Measurements from ENCODE around the gene PTPRJ. TPM values are rescaled to one million over a fixed set of nuclear protein-coding genes. Genes with fewer than 3 reads are reported as not detected.

Gene PTPRJ
- total RNA-seq (2022; extraction: Qiagen RNA extraction): 36.5 to 70.7 TPM (median 53.1 TPM) in 5 replicates

GRCh38 chr11:47980088-47980906, at the start of gene PTPRJ:
PTPRJ (plus strand) TSS chr11:47980559; CDS start chr11:47980913, 354 bp downstream.

DNA sequence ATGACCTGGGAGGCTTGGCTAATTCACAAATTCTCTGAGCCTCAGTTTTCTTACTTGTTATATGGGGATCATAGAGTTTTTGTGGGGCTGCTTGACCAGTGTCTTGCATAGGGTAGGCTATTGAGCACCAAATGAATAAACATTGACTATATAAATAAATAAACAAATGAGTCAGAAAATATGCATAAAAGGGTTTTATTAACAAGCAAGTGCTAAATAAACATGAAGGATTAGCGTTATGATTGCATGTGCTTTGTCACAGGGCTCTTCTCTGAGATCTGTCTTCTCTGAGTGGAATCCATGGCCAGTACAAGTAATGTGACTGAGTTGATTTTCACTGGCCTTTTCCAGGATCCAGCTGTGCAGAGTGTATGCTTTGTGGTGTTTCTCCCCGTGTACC, 236.2 kb downstream of the PTPRJ start, which contains the start of gene OR4B1:
Gene OR4B1 (plus strand): TSS at position 301 of the 400 bp plus-strand sequence. CDS start 0 bp downstream, at position 301.

Other genes with a start within 250 kb of the PTPRJ start
- 40.4 to 54.4 TPM (median 49.6 TPM) in 5 replicates for gene FNBP4, start 213.2 kb upstream of the PTPRJ start, total RNA-seq (2022; extraction: Qiagen RNA extraction)
- gene NUP160, start 132.2 kb upstream of the PTPRJ start, total RNA-seq (2022; extraction: Qiagen RNA extraction): 25.2 to 38.3 TPM (median 28.7 TPM) in 5 replicates
- not detected in 5 replicates for gene OR4B1, start 236.3 kb downstream of the PTPRJ start, total RNA-seq (2022; extraction: Qiagen RNA extraction)

Data from A549 treated with Hydrocortisone at 1 μM for 4 hours (cell line).